Measurements from ENCODE around the gene KMT2E.
"Not testable (repeated sequence)": the region's sequence is repeated elsewhere in the genome, so short reads cannot be mapped to it uniquely, and the experiment has no call there.

The KMT2E gene

GRCh38 chr7:104982308-104983075 lies 31.5 kb upstream of the KMT2E start:
- no peak for DNase-seq (ENCODE audit: extremely low read depth, low read depth)
- TF ChIP-seq, protein P1, sequence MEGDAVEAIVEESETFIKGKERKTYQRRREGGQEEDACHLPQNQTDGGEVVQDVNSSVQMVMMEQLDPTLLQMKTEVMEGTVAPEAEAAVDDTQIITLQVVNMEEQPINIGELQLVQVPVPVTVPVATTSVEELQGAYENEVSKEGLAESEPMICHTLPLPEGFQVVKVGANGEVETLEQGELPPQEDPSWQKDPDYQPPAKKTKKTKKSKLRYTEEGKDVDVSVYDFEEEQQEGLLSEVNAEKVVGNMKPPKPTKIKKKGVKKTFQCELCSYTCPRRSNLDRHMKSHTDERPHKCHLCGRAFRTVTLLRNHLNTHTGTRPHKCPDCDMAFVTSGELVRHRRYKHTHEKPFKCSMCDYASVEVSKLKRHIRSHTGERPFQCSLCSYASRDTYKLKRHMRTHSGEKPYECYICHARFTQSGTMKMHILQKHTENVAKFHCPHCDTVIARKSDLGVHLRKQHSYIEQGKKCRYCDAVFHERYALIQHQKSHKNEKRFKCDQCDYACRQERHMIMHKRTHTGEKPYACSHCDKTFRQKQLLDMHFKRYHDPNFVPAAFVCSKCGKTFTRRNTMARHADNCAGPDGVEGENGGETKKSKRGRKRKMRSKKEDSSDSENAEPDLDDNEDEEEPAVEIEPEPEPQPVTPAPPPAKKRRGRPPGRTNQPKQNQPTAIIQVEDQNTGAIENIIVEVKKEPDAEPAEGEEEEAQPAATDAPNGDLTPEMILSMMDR (IDR thresholded peaks at IDR 0.05; ENCODE audit: low read depth, low read length, missing control alignments): no peak
- H3K4me3 ChIP-seq (replicated peaks; ENCODE audit: low read depth, low read length): peak overlapping the region; percentile 55

GRCh38 chr7:104983076-104983577 lies 30.9 kb upstream of the KMT2E start:
- DNase-seq (ENCODE audit: extremely low read depth, low read depth): no peak
- TF ChIP-seq, protein P1 (IDR thresholded peaks at IDR 0.05; ENCODE audit: low read depth, low read length, missing control alignments): no peak
- peak overlapping the region; percentile 55 for H3K4me3 ChIP-seq (replicated peaks; ENCODE audit: low read depth, low read length)

DNA sequence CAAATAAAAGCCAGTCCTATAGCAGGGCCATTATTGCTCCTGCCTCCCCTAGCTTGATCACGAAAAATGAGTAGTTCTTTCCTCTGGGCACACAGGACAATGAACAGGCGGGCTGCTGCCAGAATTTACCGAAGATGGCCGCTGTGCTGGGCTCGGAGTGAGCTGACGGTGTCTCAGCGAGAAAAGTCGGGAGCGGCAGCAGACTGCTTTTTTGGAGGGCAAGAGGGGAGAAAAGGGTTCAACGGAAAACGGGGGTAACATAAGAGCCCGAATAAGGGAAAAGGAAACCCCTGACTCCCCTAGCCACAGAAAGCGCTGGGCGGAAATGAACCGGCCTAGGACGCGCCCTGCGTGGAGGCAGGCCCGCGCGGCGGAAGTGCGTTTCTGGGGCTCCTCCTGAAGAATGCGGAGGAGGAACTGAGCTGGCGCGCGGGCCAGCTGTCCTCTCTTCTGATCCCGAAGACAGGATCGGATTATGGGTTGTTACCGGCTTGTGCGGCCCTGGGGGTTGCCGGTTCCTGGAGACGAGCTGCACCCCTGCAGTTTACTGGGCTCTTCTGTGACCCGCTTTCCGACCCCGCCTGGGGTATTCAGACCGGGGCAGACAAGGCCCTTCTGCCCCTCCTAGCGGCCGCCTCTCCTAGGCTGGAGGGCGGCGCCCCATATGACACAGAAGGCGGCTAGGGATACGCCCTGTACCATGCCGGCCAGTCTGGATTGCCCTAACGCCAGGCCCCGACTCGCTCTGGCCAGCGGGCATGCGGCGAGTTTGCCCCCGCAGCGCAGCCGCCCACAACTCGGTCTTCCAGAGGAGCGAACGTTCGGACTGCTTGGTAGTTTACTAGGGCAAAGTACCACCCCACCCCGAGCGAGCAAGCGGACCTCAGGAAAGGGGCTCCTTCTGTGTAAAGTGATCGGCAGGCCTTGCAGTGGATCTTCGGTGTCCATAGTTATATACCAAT lies 30.1 kb upstream of the KMT2E start:
- DNase-seq (ENCODE audit: extremely low read depth, low read depth): no peak
- peak overlapping the region; percentile 55 for H3K4me3 ChIP-seq (replicated peaks; ENCODE audit: low read depth, low read length)
- TF ChIP-seq, protein P1 (IDR thresholded peaks at IDR 0.05; ENCODE audit: low read depth, low read length, missing control alignments): peak; percentile 41

GRCh38 chr7:104984585-104985258 lies 29.3 kb upstream of the KMT2E start:
- peak overlapping the region; percentile 55 for H3K4me3 ChIP-seq (replicated peaks; ENCODE audit: low read depth, low read length)
- TF ChIP-seq, protein P1 (IDR thresholded peaks at IDR 0.05; ENCODE audit: low read depth, low read length, missing control alignments): no peak
- no peak for DNase-seq (ENCODE audit: extremely low read depth, low read depth)

GRCh38 chr7:104985259-104985617 lies 28.8 kb upstream of the KMT2E start:
- TF ChIP-seq, protein P1 (IDR thresholded peaks at IDR 0.05; ENCODE audit: low read depth, low read length, missing control alignments): no peak
- no peak overlapping the region for H3K4me3 ChIP-seq (replicated peaks; ENCODE audit: low read depth, low read length)
- DNase-seq (ENCODE audit: extremely low read depth, low read depth): no peak

- TF ChIP-seq, protein P1 (IDR thresholded peaks at IDR 0.05; ENCODE audit: low read depth, low read length, missing control alignments): no peak
- H3K4me3 ChIP-seq (replicated peaks; ENCODE audit: low read depth, low read length): no peak overlapping the region
- DNase-seq (ENCODE audit: extremely low read depth, low read depth): no peak
These were observed 27.3 kb upstream of the KMT2E start for GRCh38 chr7:104986628-104987259.

DNA sequence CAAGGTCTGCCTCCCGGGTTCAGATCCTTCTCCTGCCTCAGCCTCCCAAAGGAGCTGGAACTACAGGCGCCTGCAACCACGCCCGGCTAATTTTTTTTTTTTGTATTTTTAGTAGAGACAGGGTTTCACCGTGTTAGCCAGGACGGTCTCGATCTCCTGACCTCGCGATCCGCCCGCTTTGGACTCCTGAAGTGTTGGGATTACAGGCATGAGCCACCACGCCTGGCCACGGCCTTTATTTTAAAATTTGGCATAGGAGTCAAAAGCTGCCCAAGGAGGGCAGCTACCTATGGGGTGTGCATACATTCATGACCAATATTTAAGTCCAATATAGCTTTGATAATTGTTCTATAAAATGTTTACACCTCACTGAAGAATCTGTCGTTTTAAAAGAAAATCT lies 26.6 kb upstream of the KMT2E start:
- DNase-seq (ENCODE audit: extremely low read depth, low read depth); H3K4me3 ChIP-seq (replicated peaks; ENCODE audit: low read depth, low read length): not testable (repeated sequence)
